ENCODE results near the gene DUSP8.
"Not testable (repeated sequence)": the region's sequence is repeated elsewhere in the genome, so short reads cannot be mapped to it uniquely, and the experiment has no call there.

The DUSP8 gene

GRCh38 chr11:1584661-1585370 is 12.7 kb upstream of the DUSP8 start, which contains the start of gene KRTAP5-1:
Gene KRTAP5-1 (minus strand): TSS chr11:1585283. CDS start chr11:1585249, 34 bp downstream.
- DNase-seq = not testable (repeated sequence)

- not testable (repeated sequence) for DNase-seq
Measured at GRCh38 chr11:1582909-1583308, 10.8 kb upstream of the DUSP8 start.

GRCh38 chr11:1581976-1582375 is 9.9 kb upstream of the DUSP8 start:
- DNase-seq = no peak

- no peak for DNase-seq
Measured at GRCh38 chr11:1576825-1577224, 4.8 kb upstream of the DUSP8 start.

GRCh38 chr11:1575756-1576155 is 3.7 kb upstream of the DUSP8 start:
- DNase-seq = not testable (repeated sequence)

- no peak for DNase-seq
Measured at GRCh38 chr11:1574933-1575242, 2.8 kb upstream of the DUSP8 start.

- DNase-seq = peak; percentile 20
Measured at GRCh38 chr11:1574238-1574932, 2.3 kb upstream of the DUSP8 start.

- DNase-seq = no peak
Measured at GRCh38 chr11:1573903-1574237, 1.8 kb upstream of the DUSP8 start.

- no peak for DNase-seq
Measured at GRCh38 chr11:1573077-1573902, 1.2 kb upstream of the DUSP8 start.

GRCh38 chr11:1571760-1572196 is 293 bp downstream of the DUSP8 start:
- DNase-seq = no peak

- DNase-seq = no peak
Measured at GRCh38 chr11:1570896-1571759, 943 bp downstream of the DUSP8 start.

- no peak for DNase-seq
Measured at GRCh38 chr11:1570531-1570895, 1.6 kb downstream of the DUSP8 start.

- no peak for DNase-seq
Measured at GRCh38 chr11:1570001-1570453, 2.0 kb downstream of the DUSP8 start.

- DNase-seq = no peak
Measured at GRCh38 chr11:1569251-1569780, 2.8 kb downstream of the DUSP8 start.

GRCh38 chr11:1568441-1568911 is 3.6 kb downstream of the DUSP8 start:
- no peak for DNase-seq

GRCh38 chr11:1567721-1568100 is 4.4 kb downstream of the DUSP8 start:
- no peak for DNase-seq

GRCh38 chr11:1567052-1567720 is 4.9 kb downstream of the DUSP8 start:
- no peak for DNase-seq

GRCh38 chr11:1566381-1567051 is 5.6 kb downstream of the DUSP8 start:
- DNase-seq = no peak

- DNase-seq = no peak
Measured at GRCh38 chr11:1565904-1566247, 6.2 kb downstream of the DUSP8 start.

- DNase-seq = no peak
Measured at GRCh38 chr11:1565173-1565903, 6.7 kb downstream of the DUSP8 start.
